K562 (cell line): ENCODE results near the gene TRIM37. TPM values are rescaled to one million over a fixed set of nuclear protein-coding genes. Genes with fewer than 3 reads are reported as not detected.
A peak's percentile ranks its signal among the peaks of the same experiment; 100 is the strongest.

ENCODE experiments used
- ATAC-seq: fragments of 200-7000 bp; cut with Tn5 transposase; 3 replicates; pipeline ENCODE4 v1.9.1; 2020; ENCODE audit warnings: moderate library complexity
- BruUV-seq: library from RNA; stranded (reverse); fragments of 400-500 nt; replicated peaks from 2 replicates; lab custom pipeline; 2021; lab: Mats Ljungman, UMichigan
- CTCF ChIA-PET: fragments of 300-600 bp; formaldehyde crosslinking; extraction: SDS; loops from one replicate; lab custom pipeline; 2021; ENCODE audit warnings: low intra/inter-chr PET ratio; lab: Yijun Ruan, JAX
- POLR2A ChIA-PET: fragments of 300-600, 350-650 bp; sonication (Branson Sonifier 250); formaldehyde crosslinking; extraction: SDS; loops from one replicate; lab custom pipeline; 2021; ENCODE audit warnings: antibody characterized with exemption, inconsistent platforms; lab: Yijun Ruan, JAX
- DNase-seq, 4 experiments: peaks; one replicate each; pipeline versions ENCODE4 v3.0.0 to v3.0.0-alpha.2; 2011 to 2018; ENCODE audit warnings: low spot score in 3 of 4, mixed read lengths in 3 of 4; ENCODE audit errors: extremely low read depth in 1 of 4
- FAIRE-seq: peaks from 2 replicates; lab custom pipeline; 2011; peaks lifted over from hg19 to GRCh38; lab: Jason Lieb, UNC
- H2AFZ ChIP-seq: 2 replicates; pipeline ENCODE4 v1.6.0; 2011; ENCODE audit warnings: low read depth, low read length, control low read depth, inconsistent platforms
- H3K27ac ChIP-seq: fragments of 200-600 bp; 3 replicates; pipeline ENCODE4 v1.8.0; 2011; ENCODE audit warnings: low read depth, mild to moderate bottlenecking, control low read depth, inconsistent platforms, low read length, moderate library complexity, mixed read lengths; ENCODE audit errors: extremely low read depth
- H3K27me3 ChIP-seq, 2 experiments: fragments of 300-600 bp in 1 of 2; 2 replicates in 1 of 2; 3 replicates in 1 of 2; pipeline versions ENCODE4 v1.6.0 to v1.8.0; 2011; ENCODE audit warnings: inconsistent platforms in 2 of 2, low read length in 2 of 2, mild to moderate bottlenecking in 1 of 2, mixed read lengths in 1 of 2, moderate library complexity in 1 of 2; ENCODE audit not compliant: control insufficient read depth in 2 of 2, insufficient read depth in 2 of 2
- H3K36me3 ChIP-seq: fragments of 300-600 bp; 3 replicates; pipeline ENCODE4 v1.8.0; 2011; ENCODE audit warnings: mild to moderate bottlenecking, low read length, inconsistent platforms; ENCODE audit not compliant: control insufficient read depth, insufficient read depth
- H3K4me1 ChIP-seq, 2 experiments: fragments of 200-600 bp in 1 of 2; replicated peaks in 1 of 2; 2 replicates in 1 of 2; 3 replicates in 1 of 2; pipeline versions ENCODE4 v1.5.1 to v1.8.0; 2011; ENCODE audit warnings: inconsistent platforms in 2 of 2, low read length in 2 of 2, mild to moderate bottlenecking in 1 of 2, mixed read lengths in 1 of 2, moderate library complexity in 1 of 2; ENCODE audit not compliant: control insufficient read depth in 2 of 2, insufficient read depth in 2 of 2
- H3K4me2 ChIP-seq: 2 replicates; pipeline ENCODE4 v1.6.1; 2011; ENCODE audit warnings: low read length, control low read depth, inconsistent platforms, mixed read lengths; ENCODE audit not compliant: insufficient read depth
- H3K4me3 ChIP-seq: fragments of 200-600 bp; sonication (generic), shearing (Covaris generic); 2 replicates; pipeline ENCODE4 v1.5.1; 2016; ENCODE audit warnings: control low read depth, inconsistent platforms
- H3K79me2 ChIP-seq: fragments of 200-600 bp; 3 replicates; pipeline ENCODE4 v1.8.0; 2011; ENCODE audit warnings: low read length, inconsistent platforms; ENCODE audit not compliant: control insufficient read depth, insufficient read depth
- H3K9ac ChIP-seq, 2 experiments: 2 replicates each; pipeline versions ENCODE4 v1.6.0 to v1.6.1; 2011; ENCODE audit warnings: low read depth in 2 of 2, low read length in 2 of 2, control low read depth in 1 of 2, inconsistent platforms in 1 of 2, mild to moderate bottlenecking in 1 of 2, mixed read lengths in 1 of 2; ENCODE audit not compliant: insufficient read depth in 1 of 2
- H3K9me1 ChIP-seq: one replicate; pipeline ENCODE4 v1.6.0; 2011; ENCODE audit warnings: inconsistent platforms, mild to moderate bottlenecking, low read length, moderate library complexity; ENCODE audit not compliant: control insufficient read depth, insufficient read depth
- H3K9me3 ChIP-seq: replicated peaks from 2 replicates; pipeline ENCODE4 v1.5.1; 2011; ENCODE audit warnings: low read depth, low read length, inconsistent platforms; ENCODE audit not compliant: control insufficient read depth, insufficient read depth
- H4K20me1 ChIP-seq: replicated peaks from 2 replicates; pipeline ENCODE4 v1.6.1; 2011; ENCODE audit warnings: low read length, inconsistent platforms, mixed read lengths; ENCODE audit not compliant: control insufficient read depth, insufficient read depth
- ATF7 ChIP-seq: fragments of 450-650 bp; IDR thresholded peaks from 2 replicates; pipeline ENCODE4 v1.7.1; 2014; ENCODE audit warnings: mild to moderate bottlenecking, moderate library complexity
- BCL6 ChIP-seq: fragments of 250-450 bp; sonication (Bioruptor Pico); IDR thresholded peaks from 2 replicates; pipeline ENCODE4 v1.4.0; 2020
- CREM ChIP-seq: IDR thresholded peaks from 2 replicates; pipeline ENCODE4 v1.6.1; 2014; ENCODE audit warnings: antibody characterized with exemption, low read depth
- EGR1 ChIP-seq: fragments of 450-650 bp; conservative IDR thresholded peaks from 2 replicates; pipeline ENCODE4 v1.6.1; 2017; ENCODE audit warnings: mild to moderate bottlenecking
- KDM1A ChIP-seq, 2 experiments: fragments of 450-650 bp; IDR thresholded peaks; 2 replicates each; pipeline ENCODE4 v1.6.1; 2016; ENCODE audit warnings: mild to moderate bottlenecking in 2 of 2
- KDM5B ChIP-seq: fragments of 200-600 bp; sonication (generic); IDR thresholded peaks from 2 replicates; pipeline ENCODE4 v1.6.1; 2012; ENCODE audit warnings: low read depth, mild to moderate bottlenecking, moderate library complexity, low read length, control low read depth, inconsistent platforms; ENCODE audit not compliant: insufficient replicate concordance
- RAD51 ChIP-seq: fragments of 450-650 bp; IDR thresholded peaks from 2 replicates; pipeline ENCODE4 v1.7.1; 2016; ENCODE audit warnings: low read depth, mild to moderate bottlenecking, borderline replicate concordance
- TAL1 ChIP-seq: fragments of 450-650 bp; IDR thresholded peaks from 2 replicates; pipeline ENCODE4 v1.6.1; 2016; ENCODE audit warnings: mild to moderate bottlenecking
- TBL1XR1 ChIP-seq, 2 experiments: IDR thresholded peaks; 2 replicates each; pipeline ENCODE4 v1.6.1; 2012; ENCODE audit warnings: improper control_type of control experiment in 2 of 2, low read length in 2 of 2, mild to moderate bottlenecking in 1 of 2
- TBP ChIP-seq: optimal IDR thresholded peaks from 2 replicates; pipeline ENCODE3; 2011; ENCODE audit warnings: low read depth, low read length, improper control_type of control experiment
- TEAD4 ChIP-seq, 2 experiments: sonication (generic) in 1 of 2; formaldehyde crosslinking in 1 of 2; IDR thresholded peaks; 2 replicates each; pipeline versions ENCODE4 v1.6.1 to v1.8.0; 2012 to 2022; ENCODE audit warnings: borderline replicate concordance in 1 of 2, inconsistent platforms in 1 of 2, low read length in 1 of 2, mild to moderate bottlenecking in 1 of 2, missing genetic modification reagents in 1 of 2
- ZBTB8A ChIP-seq: fragments of 450-650 bp; IDR thresholded peaks from 2 replicates; pipeline ENCODE4 v1.6.1; 2018; ENCODE audit warnings: mild to moderate bottlenecking, moderate library complexity; ENCODE audit not compliant: partially characterized antibody
- WGBS: fragments of 100-300 bp; shearing (Covaris generic); methylation state at CpG from one replicate; pipeline ENCODE4 v1.1.6; 2016; ENCODE audit warnings: low coverage, mixed read lengths; ENCODE audit not compliant: insufficient coverage; ENCODE audit errors: missing lambda C conversion rate; 5-methylcytosine and 5-hydroxymethylcytosine counted together
- in situ Hi-C: fragments of 300-500 bp; cut with MboI; formaldehyde crosslinking; loops from 4 replicates; pipeline ENCODE4 v1.15.0; 2018; ENCODE audit warnings: inconsistent platforms, mixed read lengths
- intact Hi-C: fragments of 100-400 bp; cut with micrococcal nuclease; formaldehyde crosslinking; loops from 2 replicates; pipeline ENCODE4 v1.14.2; 2022
- polyA plus RNA-seq, 8 experiments: library from polyadenylated mRNA; depleted of rRNA in 4 of 8; stranded (reverse) in 5 of 8; unstranded in 3 of 8; fragments of >200 nt; fragmentation: Nextera tagmentation in 2 of 8; fragmentation: Illumina TruSeq in 1 of 8; extraction: Ambion mirVana in 2 of 8; extraction: Trizol in 1 of 8; gene quantifications; 2 replicates each; pipeline versions ENCODE4 v1.2.1 to v1.2.3, GENCODE V29; 2011 to 2014; ENCODE audit warnings: inconsistent platforms in 1 of 8, missing spikeins in 1 of 8
- total RNA-seq, 7 experiments: library from RNA; depleted of rRNA in 6 of 7; stranded (reverse); fragments of >200 nt in 6 of 7; fragmentation: Illumina TruSeq in 2 of 7; extraction: Trizol in 2 of 7; gene quantifications; 2 replicates each; pipeline versions ENCODE4 v1.2.1 to v1.2.3, GENCODE V29; 2011 to 2021; ENCODE audit warnings: low replicate concordance in 1 of 7
- TF ChIP-seq, protein P1 (sequence below): sonication (generic); formaldehyde crosslinking; IDR thresholded peaks from 2 replicates; pipeline ENCODE4 v1.8.1; 2023; ENCODE audit warnings: mild to moderate bottlenecking, missing genetic modification reagents

Gene TRIM37
- total and polyA plus RNA-seq, 9 of the 15 experiments (the other 6 are each of a cell fraction or from before 2014, with no cell fraction given) = 4.5 to 31.4 (median 23.8) TPM

DNA sequence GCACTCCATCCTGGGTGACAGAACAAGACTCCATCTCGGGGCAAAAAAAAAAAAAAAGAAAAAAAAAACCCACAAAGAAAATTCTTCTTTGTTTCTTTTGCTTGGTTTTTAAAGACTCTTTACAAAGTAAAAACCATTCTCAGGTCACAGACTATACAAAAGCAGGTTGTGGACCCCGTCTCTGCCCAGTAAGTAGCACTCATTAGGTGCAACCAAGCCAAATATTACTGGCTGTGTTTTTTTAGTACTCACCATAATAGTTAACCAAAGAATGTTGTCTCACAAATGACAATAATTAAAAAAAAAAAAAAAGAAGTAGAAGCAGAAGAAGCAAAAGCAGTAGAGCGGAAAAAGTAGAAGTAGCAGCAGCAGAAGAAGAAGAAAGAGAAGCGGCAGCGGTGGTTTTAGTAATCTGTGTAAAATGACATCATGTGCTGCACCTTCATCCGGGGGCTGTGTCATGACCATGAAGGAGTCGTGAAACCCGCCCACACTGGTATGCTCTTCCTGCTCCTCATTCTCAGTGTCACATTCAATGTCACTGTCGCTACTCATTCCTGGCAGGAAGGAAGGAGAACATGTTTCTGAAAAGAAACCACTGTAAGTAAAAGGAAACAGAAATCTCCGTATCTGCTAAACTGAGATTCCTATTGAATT lies 105.4 kb downstream of the TRIM37 start:
- H3K4me3 ChIP-seq = no peak overlapping the region
- no peak overlapping the region for H3K9ac ChIP-seq
- H3K9me3 ChIP-seq = no peaks in the 10 kb centered on the region
- no peaks in the 10 kb centered on the region for H3K79me2 ChIP-seq
- no peaks in the 10 kb centered on the region for H4K20me1 ChIP-seq
- H3K4me2 ChIP-seq = no peak overlapping the region
- 74% methylated on average over 6 of the region's 10 CpGs for WGBS
- H2AFZ ChIP-seq = no peak overlapping the region
- no peaks in the 10 kb centered on the region for H3K9me1 ChIP-seq
- no peaks in the 10 kb centered on the region for H3K4me1 ChIP-seq
- FAIRE-seq (peak; percentile 23), ATAC-seq (no peak), DNase-seq (peak; percentile 19 to 40 (median 24))
- in situ Hi-C loops (loop anchor here (10.0 to 25.0 kb wide), 2 partner anchors 416 to 714 kb away; partner anchors contain the start of gene MPO), intact Hi-C loops (no loop called here)
- ChIA-PET POLR2A (interaction anchor here (0.7 to 1.2 kb wide), 2 partner anchors 32 to 430 kb away, joined by 3 to 4 read pairs; no protein-coding TSS in a partner anchor), CTCF (interaction anchor here (0.6 kb wide), 1 partner anchor 1944 kb away, joined by 4 read pairs; no protein-coding TSS in a partner anchor)
- no peak overlapping the region for H3K27ac ChIP-seq
- BruUV-seq = no TSS peak
- peaks cover 60% of the 10 kb centered on the region; the same call in 2 of the 3 replicates for H3K36me3 ChIP-seq
- H3K27me3 ChIP-seq = no peaks in the 10 kb centered on the region
- TF ChIP-seq ZBTB8A = no peak
- TF ChIP-seq, protein P1, sequence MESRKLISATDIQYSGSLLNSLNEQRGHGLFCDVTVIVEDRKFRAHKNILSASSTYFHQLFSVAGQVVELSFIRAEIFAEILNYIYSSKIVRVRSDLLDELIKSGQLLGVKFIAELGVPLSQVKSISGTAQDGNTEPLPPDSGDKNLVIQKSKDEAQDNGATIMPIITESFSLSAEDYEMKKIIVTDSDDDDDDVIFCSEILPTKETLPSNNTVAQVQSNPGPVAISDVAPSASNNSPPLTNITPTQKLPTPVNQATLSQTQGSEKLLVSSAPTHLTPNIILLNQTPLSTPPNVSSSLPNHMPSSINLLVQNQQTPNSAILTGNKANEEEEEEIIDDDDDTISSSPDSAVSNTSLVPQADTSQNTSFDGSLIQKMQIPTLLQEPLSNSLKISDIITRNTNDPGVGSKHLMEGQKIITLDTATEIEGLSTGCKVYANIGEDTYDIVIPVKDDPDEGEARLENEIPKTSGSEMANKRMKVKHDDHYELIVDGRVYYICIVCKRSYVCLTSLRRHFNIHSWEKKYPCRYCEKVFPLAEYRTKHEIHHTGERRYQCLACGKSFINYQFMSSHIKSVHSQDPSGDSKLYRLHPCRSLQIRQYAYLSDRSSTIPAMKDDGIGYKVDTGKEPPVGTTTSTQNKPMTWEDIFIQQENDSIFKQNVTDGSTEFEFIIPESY = 0 out of 2 replicates have a peak, but pooled peaks have one; percentile 22
- no peak for TF ChIP-seq KDM1A (IDR thresholded peaks at IDR 0.05)
- TF ChIP-seq EGR1 = peak; percentile 71
- no peak for TF ChIP-seq KDM5B
- TF ChIP-seq RAD51 = no peak
- TF ChIP-seq TEAD4 (IDR thresholded peaks at IDR 0.05; ENCODE audit: low read length) = no peak
- no peak for TF ChIP-seq TEAD4 (CRISPR knock-in tag; IDR thresholded peaks at IDR 0.05; ENCODE audit: borderline replicate concordance)
- TF ChIP-seq CREM = peak; percentile 33; the same call in 1 of the 2 replicates
- peak; percentile 30; the same call in 1 of the 2 replicates for TF ChIP-seq ATF7
- TF ChIP-seq TBP = no peak
- no peak for TF ChIP-seq TBL1XR1 (IDR thresholded peaks at IDR 0.05; ENCODE audit: low read length in 2 of 2)
- TF ChIP-seq TAL1 = no peak
- no peak for TF ChIP-seq BCL6
